LNCaP clone FGC (cell line): ENCODE results near the gene C9.

Experiments used
- DNase-seq: peaks from one replicate; pipeline ENCODE4 v3.0.0-alpha.2; 2011; ENCODE audit warnings: low read depth
- H3K4me3 ChIP-seq: 2 replicates; pipeline ENCODE4 v1.5.1; 2011; ENCODE audit warnings: mild to moderate bottlenecking, low read depth, low read length, control low read depth
- CTCF ChIP-seq: IDR thresholded peaks from 2 replicates; pipeline ENCODE4 v1.5.1; 2012; ENCODE audit warnings: mild to moderate bottlenecking; ENCODE audit not compliant: control insufficient read depth, insufficient read depth; ENCODE audit errors: extremely low read depth

Gene C9

GRCh38 chr5:39267186-39267585 is 97.1 kb downstream of the C9 start:
- no peak overlapping the region for H3K4me3 ChIP-seq
- TF ChIP-seq CTCF, result no peak
- no peak for DNase-seq

- TF ChIP-seq CTCF, result no peak
- no peak for DNase-seq
- no peak overlapping the region for H3K4me3 ChIP-seq
These were observed 97.9 kb downstream of the C9 start for GRCh38 chr5:39266442-39266841.

GRCh38 chr5:39264528-39264927 is 99.8 kb downstream of the C9 start:
- DNase-seq, result no peak

GRCh38 chr5:39262981-39263380 is 101.3 kb downstream of the C9 start:
- H3K4me3 ChIP-seq, result no peak overlapping the region
- DNase-seq, result no peak

More at GRCh38 chr5:39264528-39264927, 99.8 kb downstream of the C9 start:
- no peak for TF ChIP-seq CTCF
- H3K4me3 ChIP-seq, result no peak overlapping the region

GRCh38 chr5:39260095-39260494 is 104.2 kb downstream of the C9 start:
- TF ChIP-seq CTCF, result no peak
- no peak for DNase-seq
- no peak overlapping the region for H3K4me3 ChIP-seq

More at GRCh38 chr5:39262981-39263380, 101.3 kb downstream of the C9 start:
- no peak for TF ChIP-seq CTCF

GRCh38 chr5:39257554-39257953 is 106.7 kb downstream of the C9 start:
- no peak for TF ChIP-seq CTCF
- DNase-seq, result no peak
- no peak overlapping the region for H3K4me3 ChIP-seq

GRCh38 chr5:39256477-39257235 is 107.6 kb downstream of the C9 start:
- no peak for TF ChIP-seq CTCF
- H3K4me3 ChIP-seq, result no peak overlapping the region
- no peak for DNase-seq
